NCI-H187 (cell line): Measurements from ENCODE around the gene SGSM1.

ENCODE experiments used
- DNase-seq, 2 experiments: peaks; one replicate each; lab custom pipeline; 2025; lab: John Stamatoyannopoulos, UW

SGSM1 gene

DNA sequence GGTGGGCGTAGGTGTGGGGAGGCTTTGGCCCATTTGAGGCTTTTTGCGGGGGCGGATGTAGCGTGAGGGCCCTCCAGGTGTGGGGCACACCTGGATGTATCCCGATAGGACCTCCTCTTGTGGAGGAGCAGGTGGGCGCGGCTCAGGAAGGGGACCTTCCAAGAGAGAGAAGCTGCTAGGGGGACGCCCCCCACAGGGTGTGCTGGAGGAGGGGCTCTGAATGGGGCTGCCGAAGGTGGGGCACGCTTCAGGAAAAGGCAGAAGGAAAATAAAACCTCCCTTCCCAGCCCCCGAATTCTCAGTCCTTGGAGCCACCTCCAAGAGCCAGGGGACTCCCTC is 621 bp downstream of the SGSM1 start:
- no peak for DNase-seq

DNA sequence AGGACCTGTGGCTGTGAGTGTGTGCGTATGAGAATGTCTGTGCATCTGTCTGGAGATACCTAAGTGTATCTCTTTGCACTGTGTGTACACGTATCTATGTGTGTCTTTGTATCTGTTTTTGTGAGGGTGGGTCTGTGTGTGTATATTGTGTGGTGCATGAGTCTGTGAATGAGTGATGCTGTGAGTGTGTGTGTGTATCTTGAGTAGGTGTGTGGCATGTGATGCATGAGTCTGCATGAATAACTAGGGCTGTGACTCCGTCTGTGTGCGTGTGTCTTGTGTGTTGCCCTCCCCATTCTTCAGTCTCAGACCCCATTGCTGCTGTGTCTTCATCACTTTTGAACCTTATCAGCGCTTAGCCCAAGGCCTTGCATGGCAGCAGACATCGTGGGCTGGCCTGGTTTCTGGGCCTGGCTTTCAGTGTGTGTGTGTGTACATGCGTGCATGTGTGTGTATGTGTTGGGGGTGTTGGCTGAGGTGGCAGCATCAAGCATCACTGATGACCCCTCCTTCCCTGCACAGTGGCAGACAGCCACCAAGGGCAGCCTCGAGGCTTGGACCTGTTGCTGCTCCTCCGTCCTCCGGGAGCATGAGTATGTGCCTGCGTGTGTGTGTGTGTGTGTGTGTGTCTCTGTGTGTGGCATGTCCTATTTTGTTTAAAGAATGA is 1.4 kb downstream of the SGSM1 start:
- no peak for DNase-seq

DNA sequence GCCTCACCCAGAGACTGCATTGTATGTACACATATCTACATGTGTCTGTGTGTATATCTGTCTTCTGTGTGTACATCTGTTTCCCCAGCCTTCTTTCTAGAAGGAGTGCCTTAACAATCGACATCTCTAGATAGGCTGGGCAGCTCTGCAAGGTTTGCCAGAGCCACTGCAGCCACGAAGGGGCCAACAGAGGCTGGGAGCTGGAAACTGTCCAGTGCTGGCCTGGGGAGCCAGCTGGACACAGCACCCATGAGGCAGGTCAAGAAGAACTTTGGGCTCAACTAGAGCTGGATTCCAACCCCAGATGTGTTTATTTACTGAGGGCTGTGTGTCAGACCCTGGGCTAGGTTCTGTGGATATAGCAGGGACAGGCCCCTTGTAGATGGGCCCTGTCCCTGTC is 3.3 kb downstream of the SGSM1 start:
- no peak for DNase-seq

DNA sequence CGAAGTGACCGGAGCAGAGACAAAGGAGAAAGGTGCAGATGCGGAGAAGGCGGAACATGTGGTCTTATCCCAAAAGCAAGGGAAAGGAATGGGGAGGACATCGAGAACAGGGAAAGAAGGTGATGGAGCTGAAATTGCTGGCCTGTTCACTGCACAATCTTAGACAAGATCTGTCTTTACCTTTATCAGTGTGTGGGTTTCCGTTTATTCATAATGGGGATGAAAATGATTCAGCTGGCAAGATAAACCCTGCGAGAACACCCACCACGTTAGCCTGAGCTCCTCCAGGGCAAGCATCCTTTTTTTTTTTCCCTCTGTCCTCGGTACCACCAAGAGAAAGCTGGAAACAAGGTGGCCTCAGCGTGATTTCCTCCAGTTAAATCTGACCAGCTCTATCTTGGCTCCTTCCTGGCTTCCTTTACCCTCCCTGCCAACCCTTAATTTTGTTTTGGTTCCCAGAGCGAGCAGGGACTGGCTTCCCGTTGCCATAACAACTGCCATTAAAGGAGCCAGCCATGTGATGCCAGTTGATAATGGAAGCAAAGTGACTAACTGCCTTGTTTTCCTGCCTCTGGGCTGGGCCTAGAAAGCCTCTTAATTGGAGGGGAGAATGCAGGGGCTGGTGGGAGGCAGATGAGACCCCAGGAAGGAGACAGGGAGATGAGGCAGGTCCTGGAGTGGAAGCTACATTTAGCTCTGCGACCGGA is 4.2 kb downstream of the SGSM1 start:
- no peak for DNase-seq

GRCh38 chr22:24812950-24813775 is 7.2 kb downstream of the SGSM1 start:
- DNase-seq, result no peak

DNA sequence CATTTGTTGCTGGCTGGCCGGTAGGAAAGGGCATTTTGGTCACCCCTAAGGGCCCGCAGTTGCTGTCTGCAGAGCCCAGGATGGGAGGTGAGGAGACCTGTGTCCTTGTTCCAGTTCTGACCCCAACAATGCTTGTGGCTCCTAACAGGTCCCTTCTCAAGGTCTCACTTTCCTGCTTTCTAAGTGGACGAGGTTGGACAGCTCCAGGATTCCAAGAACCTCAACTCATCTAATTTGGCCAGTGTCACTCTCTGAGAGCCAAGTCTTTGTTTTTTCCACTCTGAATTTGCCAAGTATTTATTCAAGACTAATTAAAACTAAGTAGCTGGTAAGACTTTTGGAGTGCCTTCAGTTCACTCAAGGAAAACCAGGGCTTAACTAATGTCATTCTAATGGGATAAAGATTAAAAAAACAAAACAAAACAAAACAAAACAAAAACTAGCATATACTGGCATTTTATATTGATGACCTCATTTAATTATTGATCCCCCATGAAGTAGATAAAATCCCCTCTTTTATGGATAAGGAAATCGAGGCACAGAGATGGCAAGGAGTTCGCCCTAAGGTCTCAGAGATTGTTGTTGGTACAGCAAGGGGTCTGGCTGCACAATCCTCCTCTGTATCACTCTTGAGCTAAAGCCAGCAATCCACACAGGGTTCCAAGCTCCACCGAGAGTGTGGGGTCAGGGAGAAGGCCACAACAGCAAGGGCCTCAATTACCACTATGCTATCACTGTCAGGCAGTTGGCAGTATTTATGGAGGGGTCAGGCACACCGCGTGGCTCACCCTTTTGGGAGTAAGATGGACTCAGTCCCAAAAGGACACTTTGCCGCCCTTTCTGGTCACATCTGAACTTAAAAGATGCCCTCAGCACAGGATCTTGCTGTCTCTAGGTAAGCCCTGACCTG is 8.1 kb downstream of the SGSM1 start:
- DNase-seq, result no peak

GRCh38 chr22:24816806-24817205 is 10.8 kb downstream of the SGSM1 start:
- no peak for DNase-seq

DNA sequence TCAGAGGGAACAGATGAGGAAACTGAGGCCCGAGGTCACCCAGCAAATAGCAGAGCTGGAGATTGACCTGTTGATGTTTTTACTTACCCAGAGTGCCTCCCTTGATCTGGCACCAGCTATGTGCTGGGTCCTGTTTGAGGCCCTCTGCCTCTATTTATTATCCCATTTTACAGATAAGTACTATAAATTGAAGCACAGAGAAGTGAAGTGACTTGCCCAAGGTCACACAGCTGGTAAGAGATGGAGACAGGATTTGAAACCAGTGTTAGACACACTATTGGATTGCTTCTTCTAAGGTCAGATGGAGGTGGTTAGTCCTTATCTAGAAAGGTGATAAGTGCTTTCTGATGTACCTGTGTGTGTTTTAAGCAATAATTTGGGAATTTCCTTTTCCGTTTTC is 13.5 kb downstream of the SGSM1 start:
- no peak for DNase-seq

- DNase-seq, result no peak
Measured at GRCh38 chr22:24819911-24820461, 14.0 kb downstream of the SGSM1 start.

DNA sequence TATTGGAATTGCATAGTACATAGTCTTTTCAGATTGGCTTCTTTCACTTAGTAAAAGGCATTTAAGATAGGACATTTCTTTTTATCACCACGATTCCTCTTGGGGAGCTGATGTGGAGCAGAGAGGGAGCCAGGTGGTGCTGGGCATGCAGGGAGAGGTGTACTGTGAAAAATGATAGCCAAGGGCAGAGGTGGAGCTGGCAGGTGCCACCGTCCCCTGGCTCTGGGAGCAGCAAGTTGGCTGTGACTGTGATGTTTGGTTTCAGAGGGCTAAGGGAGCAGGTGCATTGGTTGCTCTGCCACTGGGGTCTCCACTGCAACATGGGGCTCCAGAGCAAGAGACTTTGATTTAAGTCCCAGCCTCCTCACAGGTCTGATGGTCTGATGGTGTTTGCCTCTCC is 16.5 kb downstream of the SGSM1 start:
- DNase-seq, result no peak

DNA sequence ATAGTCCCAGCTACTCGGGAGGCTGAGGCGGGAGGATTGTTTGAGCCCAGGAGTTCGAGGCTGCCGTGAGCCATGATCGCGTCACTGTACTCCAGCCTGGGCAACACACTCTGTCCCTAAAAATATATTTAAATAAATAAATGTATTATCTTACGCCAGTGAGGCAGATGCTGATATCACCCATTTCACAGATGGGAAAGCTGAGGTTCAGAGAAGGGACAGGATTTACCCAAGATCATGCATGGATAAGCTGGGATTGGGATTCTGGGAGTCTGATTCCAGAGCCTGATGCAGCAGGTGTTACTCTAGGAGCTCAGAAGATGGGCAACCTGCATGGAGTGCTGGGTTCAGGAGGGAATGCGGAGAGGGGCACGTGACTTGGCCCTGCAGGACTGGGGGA is 17.8 kb downstream of the SGSM1 start:
- DNase-seq, result no peak

DNA sequence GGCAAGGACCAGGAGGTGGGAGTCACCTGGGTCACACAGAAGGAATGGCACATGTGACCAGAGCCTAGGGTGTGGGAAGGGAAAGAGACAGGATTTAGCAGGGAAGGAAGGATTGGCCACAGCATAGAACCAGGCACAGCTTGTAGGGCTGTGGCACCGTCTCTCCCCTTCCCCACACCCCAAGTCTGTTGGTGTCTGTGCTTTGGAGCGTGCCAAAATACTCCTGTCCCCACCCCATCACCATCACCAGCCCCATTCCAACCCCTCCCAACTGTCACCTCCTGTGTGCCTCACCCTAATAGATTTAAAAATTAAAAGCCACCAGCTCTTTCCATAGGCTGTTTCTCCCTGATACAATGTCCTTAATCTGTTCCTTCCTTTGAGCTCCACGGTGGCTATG is 18.2 kb downstream of the SGSM1 start:
- no peak for DNase-seq

DNA sequence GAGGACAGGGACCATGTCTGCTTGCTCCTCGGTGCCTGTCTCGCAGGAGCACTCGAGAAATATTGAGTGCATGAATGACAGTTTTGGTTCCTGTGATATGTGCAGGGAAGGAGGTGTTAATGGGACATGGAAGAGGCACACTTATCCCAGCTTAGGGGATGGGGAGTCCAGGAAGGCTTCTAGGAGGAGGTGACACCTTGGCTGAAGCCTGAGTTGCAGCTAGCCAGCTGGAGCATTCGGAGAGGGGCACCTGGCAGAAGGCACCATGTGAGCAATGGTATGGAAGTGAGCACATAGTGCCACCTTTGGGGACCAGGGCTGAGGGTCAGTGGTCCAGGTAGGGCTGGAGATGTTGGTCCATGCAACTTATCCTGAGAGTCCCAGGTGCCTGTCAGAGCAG is 18.9 kb downstream of the SGSM1 start:
- DNase-seq, result no peak

DNA sequence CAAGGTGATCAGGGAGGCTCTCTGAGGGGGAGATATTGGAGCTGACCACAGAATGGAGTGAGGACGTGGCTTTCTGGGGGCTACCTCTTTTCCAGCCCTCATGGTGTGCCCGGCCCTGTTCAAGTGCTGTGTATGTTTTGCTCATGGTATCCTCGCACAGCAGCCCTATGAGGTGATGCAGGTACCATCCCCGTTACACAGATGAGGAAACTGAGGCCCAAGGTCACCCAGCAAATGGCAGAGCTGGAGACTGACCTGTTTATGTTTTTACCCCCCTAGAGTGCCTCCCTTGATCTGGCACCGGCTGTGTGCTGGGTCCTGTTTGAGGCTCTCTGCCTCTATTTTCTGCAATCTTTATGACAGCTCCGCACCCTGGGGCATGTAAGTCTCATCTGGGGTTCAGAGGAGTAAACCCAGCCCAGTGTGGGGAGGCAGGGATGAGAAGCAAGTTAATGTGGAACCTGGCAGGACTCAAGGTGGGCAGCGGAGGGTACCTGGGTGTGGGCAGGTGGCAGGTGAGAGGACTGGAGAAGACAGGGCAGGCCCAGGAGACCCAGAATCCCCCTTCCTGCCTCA is 20.8 kb downstream of the SGSM1 start:
- no peak for DNase-seq

DNA sequence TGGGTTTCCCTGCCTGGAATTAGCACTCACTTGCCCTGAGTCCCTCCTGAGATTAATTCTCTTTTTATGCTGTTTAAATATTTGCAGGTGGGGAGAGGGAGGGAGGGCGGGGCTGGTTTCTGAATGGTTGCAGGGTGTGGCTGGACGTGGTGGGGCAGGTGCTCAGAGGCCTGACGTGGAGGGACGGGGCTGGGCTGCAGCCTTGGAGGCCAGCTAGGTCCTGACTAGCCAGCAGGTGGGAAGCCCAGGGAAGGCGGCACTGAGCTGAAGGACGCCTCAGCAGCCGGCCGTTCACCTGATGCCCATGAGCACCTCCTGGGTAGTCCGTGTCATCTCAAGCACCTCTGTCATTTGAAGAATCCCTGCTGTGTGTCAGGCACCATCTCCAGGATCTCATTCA is 21.3 kb downstream of the SGSM1 start:
- peak in 1 of 2 experiments; percentile 27 for DNase-seq

DNA sequence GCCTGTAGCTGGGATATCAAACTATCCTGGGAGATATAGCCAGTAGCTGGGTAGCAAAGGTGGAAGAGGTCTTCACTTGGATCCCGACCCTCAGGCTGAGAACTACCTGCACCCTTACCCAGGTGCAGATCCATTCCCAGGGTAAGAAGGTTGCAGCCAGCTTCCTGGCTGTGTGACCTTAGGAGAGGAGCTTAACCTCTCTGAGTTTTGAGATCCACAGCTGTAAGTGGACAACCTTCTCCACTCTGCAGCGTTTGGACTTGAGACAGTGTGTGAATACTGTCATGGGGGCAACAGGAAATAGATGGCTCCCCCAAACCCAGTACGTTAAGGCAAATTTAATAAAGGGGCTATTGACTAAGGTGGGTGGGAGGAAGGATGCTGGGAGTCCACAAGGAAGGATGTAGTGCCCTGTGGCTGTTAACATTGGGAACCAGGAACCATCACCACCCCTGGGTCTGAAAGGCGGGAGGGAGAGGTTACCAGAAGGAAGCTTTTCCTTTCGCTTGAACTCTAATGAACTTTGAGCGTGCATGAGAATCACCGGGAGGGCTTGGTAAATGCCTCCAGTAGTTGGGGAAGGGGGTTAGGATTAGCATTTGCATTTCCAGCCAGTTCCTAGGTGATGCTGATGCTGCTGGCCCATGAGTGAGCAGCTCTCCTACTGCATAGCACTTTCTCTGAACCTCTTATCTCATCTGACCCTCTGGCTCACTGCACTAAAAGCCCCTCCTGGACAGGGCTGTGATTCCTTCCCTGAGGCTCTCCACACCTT is 24.4 kb downstream of the SGSM1 start:
- no peak for DNase-seq

- DNase-seq, result no peak
Measured at GRCh38 chr22:24831687-24832086, 25.7 kb downstream of the SGSM1 start.

- no peak for DNase-seq
Measured at GRCh38 chr22:24833881-24834495, 28.0 kb downstream of the SGSM1 start.

GRCh38 chr22:24834845-24835570 is 29.0 kb downstream of the SGSM1 start:
- DNase-seq, result no peak

- no peak for DNase-seq
Measured at GRCh38 chr22:24836282-24836681, 30.3 kb downstream of the SGSM1 start.
